Small intestine (tissue), 7 donors: ENCODE data around the gene CDK6. TPM values are rescaled to one million over a fixed set of nuclear protein-coding genes. Genes with fewer than 3 reads are reported as not detected.

Experiments
- DNase-seq, 2 donors: peaks; one replicate each; pipeline versions ENCODE4 v3.0.0 to v3.0.0-alpha.2; 2013
- FAIRE-seq: peaks from 2 replicates; lab custom pipeline; 2012; peaks lifted over from hg19 to GRCh38; lab: Jason Lieb, UNC
- H3K27ac ChIP-seq, 3 donors: one replicate each; pipeline ENCODE4 v1.5.1; 2013; ENCODE audit warnings: low read length in 2 of 3, mild to moderate bottlenecking in 2 of 3, control low read depth in 1 of 3, inconsistent platforms in 1 of 3, low read depth in 1 of 3, moderate library complexity in 1 of 3
- H3K27me3 ChIP-seq, 3 donors: one replicate each; pipeline ENCODE4 v1.6.1; 2013; ENCODE audit warnings: low read length in 3 of 3, inconsistent platforms in 1 of 3; ENCODE audit not compliant: control insufficient read depth in 3 of 3, insufficient read depth in 3 of 3
- H3K36me3 ChIP-seq, 3 donors: one replicate each; pipeline ENCODE4 v1.6.1; 2013; ENCODE audit warnings: low read length in 3 of 3, inconsistent platforms in 1 of 3, low read depth in 1 of 3, mild to moderate bottlenecking in 1 of 3, moderate library complexity in 1 of 3; ENCODE audit not compliant: control insufficient read depth in 3 of 3, insufficient read depth in 2 of 3
- H3K4me1 ChIP-seq, 3 donors: one replicate each; pipeline ENCODE4 v1.6.1; 2013; ENCODE audit warnings: low read length in 2 of 3, inconsistent platforms in 1 of 3, low read depth in 1 of 3, mild to moderate bottlenecking in 1 of 3, moderate library complexity in 1 of 3; ENCODE audit not compliant: control insufficient read depth in 3 of 3, insufficient read depth in 2 of 3
- H3K4me3 ChIP-seq, 3 donors: one replicate each; pipeline ENCODE4 v1.5.1; 2013; ENCODE audit warnings: low read length in 3 of 3, control low read depth in 1 of 3, inconsistent platforms in 1 of 3, low read depth in 1 of 3, mild to moderate bottlenecking in 1 of 3, moderate library complexity in 1 of 3
- H3K9me3 ChIP-seq, 2 donors: one replicate each; pipeline ENCODE4 v1.6.1; 2013; ENCODE audit warnings: low read depth in 1 of 2, low read length in 1 of 2; ENCODE audit not compliant: control insufficient read depth in 2 of 2, insufficient read depth in 1 of 2
- WGBS, 3 donors: extraction: QIAGEN DNeasy Blood & Tissue Kit; methylation state at CpG; one replicate each; pipeline ENCODE4 v1.1.7; 2013; 5-methylcytosine and 5-hydroxymethylcytosine counted together
- polyA plus RNA-seq, 4 donors: library from polyadenylated mRNA; stranded (reverse) in 3 of 4; unstranded in 1 of 4; fragments of 200-250 nt in 3 of 4; fragments of 120-200 nt in 1 of 4; gene quantifications; one replicate each; pipeline versions ENCODE4 v1.2.1 to v1.2.3, GENCODE V29; 2013
- donor health status: healthy with polysubstance abuse.
- donor health status: control.
- donor health status: control.
- donor health status: Bipolar disorder and iron deficiency.
- donor health status: healthy.

Gene CDK6
- polyA plus RNA-seq, 4 donors = 1.6 to 28.0 (median 8.1) TPM

DNA sequence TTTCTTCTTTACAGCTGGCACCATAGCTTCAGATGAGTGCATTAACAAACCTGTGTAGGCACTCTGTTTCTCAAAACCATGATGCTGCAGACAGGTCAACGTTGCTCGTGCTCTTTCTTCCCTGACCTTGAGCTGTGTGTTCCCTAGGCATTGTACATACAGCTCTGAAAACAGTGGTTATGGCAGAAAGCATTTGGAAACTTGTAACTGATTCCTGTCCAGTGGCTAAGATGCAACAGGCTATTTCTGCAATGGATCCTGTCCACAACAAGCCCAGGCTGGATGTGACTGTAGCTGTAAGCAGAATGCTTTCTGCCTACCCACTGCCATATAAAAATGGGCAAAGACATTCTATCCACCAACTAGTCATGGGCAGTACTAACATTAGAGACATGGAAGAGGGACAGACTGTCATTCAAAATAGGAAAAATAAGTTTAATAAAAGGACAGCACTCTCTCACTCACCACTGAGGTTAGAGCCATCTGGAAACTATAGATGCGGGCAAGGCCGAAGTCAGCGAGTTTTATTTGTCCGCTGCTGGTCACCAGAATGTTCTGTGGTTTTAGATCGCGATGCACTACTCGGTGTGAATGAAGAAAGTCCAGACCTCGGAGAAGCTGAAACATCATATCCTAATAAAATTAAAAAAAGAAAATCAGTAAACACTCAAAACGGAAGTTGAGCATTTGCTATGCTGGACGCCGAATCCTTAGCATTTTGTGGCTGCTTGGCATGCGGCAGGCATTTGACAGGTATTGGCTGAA, 111.0 kb downstream of the CDK6 start:
- Histone ChIP-seq H3K27me3 (no peaks in the 10 kb centered on the region), H3K36me3 (peaks cover 0 to 16% (median 7%) of the 10 kb centered on the region in 3 donors), H3K4me3 (no peak overlapping the region), H3K4me1 (peaks cover 0 to 5% (median 0%) of the 10 kb centered on the region in 3 donors), H3K27ac (no peak overlapping the region), H3K9me3 (no peaks in the 10 kb centered on the region)
- 86 to 90% (median 86%) methylated on average over 14 of the region's 14 CpGs for WGBS, 3 donors
- DNase-seq = no peak
- no peak for FAIRE-seq

DNA sequence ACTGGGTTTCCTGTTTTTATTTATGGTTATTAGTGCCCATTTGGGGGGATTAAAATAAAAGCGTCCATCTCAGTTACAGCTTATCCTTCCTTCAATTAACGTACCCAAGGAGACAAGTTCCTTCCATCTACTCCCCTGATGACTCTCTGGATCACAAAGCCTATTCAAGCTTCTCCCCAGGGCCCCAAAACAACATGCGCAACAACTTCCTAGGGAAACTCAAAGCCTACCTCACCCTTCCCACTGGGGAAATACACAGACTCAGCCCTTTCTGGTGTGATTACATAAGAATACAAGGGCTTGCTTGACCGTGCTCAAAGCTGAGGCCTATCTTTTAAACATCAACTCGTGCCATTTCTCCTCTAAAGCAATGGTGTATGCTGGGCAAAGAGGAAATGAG, 112.4 kb downstream of the CDK6 start:
- peaks cover 0 to 16% (median 7%) of the 10 kb centered on the region in 3 donors for H3K36me3 ChIP-seq
- H3K27me3 ChIP-seq = no peaks in the 10 kb centered on the region
- no peak overlapping the region for H3K4me3 ChIP-seq
- 66 to 81% (median 80%) methylated on average over 5 of the region's 5 CpGs for WGBS, 3 donors
- DNase-seq (no peak), FAIRE-seq (no peak)
- H3K9me3 ChIP-seq = no peaks in the 10 kb centered on the region
- H3K4me1 ChIP-seq = peaks cover 0 to 5% (median 0%) of the 10 kb centered on the region in 3 donors
- H3K27ac ChIP-seq = no peak overlapping the region

DNA sequence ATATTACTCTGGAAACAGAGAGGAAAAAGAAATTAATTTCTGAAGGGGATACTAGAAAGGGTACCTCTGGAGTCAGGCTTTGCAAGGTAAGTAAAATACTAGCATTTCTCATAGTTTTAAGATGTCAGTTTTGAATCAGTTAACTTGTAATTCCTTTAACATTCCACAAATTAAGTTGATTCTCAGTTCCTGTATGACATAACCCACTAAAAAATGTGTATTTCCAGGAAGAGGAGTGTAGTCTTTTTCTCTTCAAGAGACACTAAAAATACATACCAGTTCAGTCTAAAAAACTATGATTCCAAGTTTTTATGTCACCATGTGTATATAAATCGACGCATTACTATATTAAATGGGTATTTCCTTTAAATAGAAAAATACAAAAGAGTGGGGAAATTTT, 113.2 kb downstream of the CDK6 start:
- no peak for FAIRE-seq
- Histone ChIP-seq H3K27ac (no peak overlapping the region), H3K4me1 (peaks cover 0 to 8% (median 0%) of the 10 kb centered on the region in 3 donors), H3K9me3 (no peaks in the 10 kb centered on the region), H3K36me3 (peaks cover 0 to 20% (median 7%) of the 10 kb centered on the region in 3 donors), H3K4me3 (no peak overlapping the region), H3K27me3 (no peaks in the 10 kb centered on the region)
- WGBS, 3 donors = 68 to 94% (median 90%) methylated on average over 2 of the region's 2 CpGs
- no peak for DNase-seq

DNA sequence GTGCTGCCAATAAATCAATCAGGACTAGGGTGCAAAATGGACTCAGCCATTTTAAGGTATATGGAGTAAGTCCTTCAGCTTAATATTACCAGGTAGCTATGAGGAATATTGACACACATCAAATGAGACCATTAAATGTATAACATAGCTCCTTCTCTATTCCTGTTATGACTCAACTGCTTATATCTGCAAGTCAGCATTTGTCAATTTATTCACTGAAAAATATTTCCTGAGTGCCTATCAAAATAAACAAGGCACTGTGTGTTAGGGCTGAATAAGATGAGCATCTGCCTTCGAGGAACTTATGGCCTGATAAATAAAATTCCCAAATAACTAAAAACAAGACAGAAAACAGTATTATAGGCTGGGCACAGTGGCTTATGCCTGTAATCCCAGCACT, 113.8 kb downstream of the CDK6 start:
- DNase-seq (no peak), FAIRE-seq (no peak)
- Histone ChIP-seq H3K4me3 (no peak overlapping the region), H3K27me3 (no peaks in the 10 kb centered on the region), H3K27ac (no peak overlapping the region), H3K9me3 (no peaks in the 10 kb centered on the region), H3K36me3 (peaks cover 0 to 23% (median 7%) of the 10 kb centered on the region in 3 donors), H3K4me1 (peaks cover 0 to 9% (median 0%) of the 10 kb centered on the region in 3 donors)
- WGBS, 3 donors = 68 to 77% (median 70%) methylated on average over 1 of the region's 1 CpG

DNA sequence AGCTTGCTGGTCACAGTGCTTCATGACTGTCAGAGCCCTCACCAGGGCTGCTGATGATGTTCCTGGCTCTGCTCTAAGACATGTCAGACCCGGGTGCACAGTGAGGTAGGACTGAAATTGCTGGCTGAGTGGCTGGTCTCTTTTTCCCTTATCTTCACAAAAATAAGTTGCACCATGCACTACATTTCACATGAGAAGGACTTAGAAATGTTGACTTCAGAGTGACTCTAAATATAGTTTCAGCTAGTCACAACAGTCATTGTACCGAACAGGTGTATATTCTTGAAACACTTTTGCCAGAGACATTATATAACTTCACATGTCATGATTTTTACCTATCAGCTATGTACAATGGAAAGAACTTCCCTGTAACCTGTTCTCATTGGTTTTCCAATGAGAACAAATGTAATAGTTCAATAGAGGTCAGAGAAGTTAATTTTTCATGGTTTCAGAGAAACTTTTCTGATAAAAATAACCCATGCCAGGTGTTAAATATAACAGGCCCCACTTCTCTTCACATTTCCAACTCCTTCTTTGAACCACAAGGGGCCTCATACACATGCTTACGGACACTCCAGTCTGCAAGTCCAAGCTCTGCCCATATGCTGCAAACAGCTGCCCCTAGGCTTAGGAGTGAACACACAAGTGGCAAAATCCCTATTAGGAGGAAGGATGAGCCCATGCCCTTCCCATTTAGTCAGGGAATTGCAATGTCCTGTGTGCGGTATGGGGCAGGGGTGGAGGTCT, 115.6 kb downstream of the CDK6 start:
- H3K4me3 ChIP-seq = no peak overlapping the region
- H3K27me3 ChIP-seq = no peaks in the 10 kb centered on the region
- DNase-seq = no peak
- no peaks in the 10 kb centered on the region for H3K9me3 ChIP-seq
- H3K4me1 ChIP-seq = peaks cover 0 to 9% (median 0%) of the 10 kb centered on the region in 3 donors
- 92 to 95% (median 92%) methylated on average over 4 of the region's 4 CpGs for WGBS, 3 donors
- peaks cover 0 to 21% (median 7%) of the 10 kb centered on the region in 3 donors for H3K36me3 ChIP-seq
- no peak for FAIRE-seq
- H3K27ac ChIP-seq = peak overlapping the region in 1 of 3 donors; percentile 58

DNA sequence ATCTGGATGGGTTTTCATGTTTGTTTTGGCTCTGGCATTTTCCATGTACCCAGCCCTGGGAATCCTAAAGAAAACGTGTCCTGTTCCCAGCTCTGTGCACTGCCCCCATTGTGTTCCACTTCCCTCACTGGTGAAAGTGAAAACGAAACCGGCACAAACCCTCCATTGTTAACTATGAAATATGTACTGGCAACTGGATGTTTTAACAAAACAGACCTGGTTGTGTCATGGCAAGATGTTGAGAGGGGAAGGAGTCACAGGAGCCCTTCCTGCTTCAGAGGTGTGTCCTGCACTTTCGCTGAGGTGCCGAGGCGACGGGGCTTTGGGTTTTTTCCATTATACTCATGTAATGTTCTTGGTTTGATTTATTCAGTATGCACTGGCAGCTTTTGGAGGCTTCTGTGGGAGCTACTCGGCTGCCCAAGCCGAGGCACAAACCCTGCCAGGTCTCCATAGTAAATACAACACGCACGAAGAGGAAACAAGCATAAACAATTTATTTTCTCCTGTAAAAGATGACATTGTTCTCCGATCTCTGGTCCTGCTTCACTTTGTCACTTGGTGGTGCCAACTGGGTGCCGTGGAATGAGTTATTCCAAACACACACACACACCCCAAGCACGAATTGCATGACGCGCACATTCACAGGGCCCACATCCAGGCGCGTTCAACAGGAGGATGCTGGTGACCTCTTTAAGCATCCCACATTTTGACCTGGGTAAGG, 118.2 kb downstream of the CDK6 start:
- DNase-seq = peak; percentile 54 to 82
- H3K9me3 ChIP-seq = no peaks in the 10 kb centered on the region
- no peak for FAIRE-seq
- no peaks in the 10 kb centered on the region for H3K27me3 ChIP-seq
- 31 to 40% (median 36%) methylated on average over 18 of the region's 18 CpGs for WGBS, 3 donors
- H3K4me3 ChIP-seq = peak overlapping the region; percentile 24 to 59 (median 27)
- H3K36me3 ChIP-seq = peaks cover 0 to 11% (median 0%) of the 10 kb centered on the region in 3 donors
- H3K4me1 ChIP-seq = peaks cover 0 to 7% (median 0%) of the 10 kb centered on the region in 3 donors
- peak overlapping the region; percentile 51 to 83 (median 58) for H3K27ac ChIP-seq

DNA sequence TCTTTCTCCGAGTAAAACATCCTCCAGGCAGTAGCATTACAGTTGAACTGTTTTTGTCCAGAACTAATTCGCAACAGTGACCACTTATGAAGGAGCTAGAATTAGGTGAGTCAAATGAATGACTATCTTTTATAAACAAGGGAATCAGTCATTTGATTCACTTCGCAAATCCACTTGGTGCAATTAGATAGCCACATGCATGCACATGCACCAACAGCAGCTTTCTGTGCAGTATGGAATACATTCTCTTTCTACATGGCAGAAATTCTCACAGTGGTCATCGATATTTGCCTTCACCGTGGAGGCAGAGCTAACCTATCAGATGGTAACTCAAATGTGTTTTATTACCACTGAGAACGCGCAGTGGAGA, 118.8 kb downstream of the CDK6 start:
- peaks cover 0 to 7% (median 0%) of the 10 kb centered on the region in 3 donors for H3K4me1 ChIP-seq
- no peak for DNase-seq
- H3K9me3 ChIP-seq = no peaks in the 10 kb centered on the region
- H3K36me3 ChIP-seq = peaks cover 0 to 11% (median 0%) of the 10 kb centered on the region in 3 donors
- WGBS, 3 donors = 49 to 60% (median 54%) methylated on average over 7 of the region's 7 CpGs
- no peak for FAIRE-seq
- no peaks in the 10 kb centered on the region for H3K27me3 ChIP-seq
- H3K27ac ChIP-seq = peak overlapping the region in 2 of 3 donors; percentile 19 to 83
- peak overlapping the region in 2 of 3 donors; percentile 27 to 59 for H3K4me3 ChIP-seq
